Measurements from ENCODE around the gene FADS3. TPM values are rescaled to one million over a fixed set of nuclear protein-coding genes. Genes with fewer than 3 reads are reported as not detected.

Gene FADS3
- total and polyA plus RNA-seq, 9 of the 15 experiments (the other 6 are each of a cell fraction or from before 2014, with no cell fraction given), result 0.97 to 148 (median 92.7) TPM

- TF ChIP-seq ZNF197 (CRISPR knock-in tag; IDR thresholded peaks at IDR 0.05; ENCODE audit: low read depth), result no peak
- no peak for TF ChIP-seq GATAD2B (IDR thresholded peaks at IDR 0.05; ENCODE audit: borderline replicate concordance)
- no peak for TF ChIP-seq RERE (CRISPR knock-in tag; IDR thresholded peaks at IDR 0.05; ENCODE audit: borderline replicate concordance)
- no peak for TF ChIP-seq ZNF609 (CRISPR knock-in tag; IDR thresholded peaks at IDR 0.05; ENCODE audit: borderline replicate concordance)
- no peak for TF ChIP-seq DACH1 (IDR thresholded peaks at IDR 0.05; ENCODE audit: partially characterized antibody)
- no peak for TF ChIP-seq IRF2 (CRISPR knock-in tag; IDR thresholded peaks at IDR 0.05)
- no peak for TF ChIP-seq YY1 (IDR thresholded peaks at IDR 0.05; ENCODE audit: borderline replicate concordance in 1 of 3, control insufficient read depth in 1 of 3, extremely low read depth in 1 of 3, insufficient read depth in 3 of 3, insufficient read length in 1 of 3, insufficient replicate concordance in 2 of 3, low read depth in 1 of 3, low read length in 2 of 3)
- TF ChIP-seq DMBX1 (CRISPR knock-in tag; IDR thresholded peaks at IDR 0.05; ENCODE audit: borderline replicate concordance), result no peak
These were observed 11.3 kb downstream of the FADS3 start (continued) for GRCh38 chr11:61880031-61880430.

All from K562 (cell line).